Panc1 (cell line): ENCODE data around the gene MT1H.

Experiments used
- TF ChIP-seq, protein P1 (sequence below): fragments of 450-650 bp; IDR thresholded peaks from 2 replicates; pipeline ENCODE4 v1.5.1; 2017; ENCODE audit warnings: mild to moderate bottlenecking
- TF ChIP-seq, protein P2 (sequence below), 2 experiments: IDR thresholded peaks; 2 replicates each; pipeline ENCODE4 v1.6.1; 2011 to 2012; ENCODE audit warnings: low read depth in 2 of 2, control low read depth in 1 of 2, low read length in 1 of 2, mild to moderate bottlenecking in 1 of 2, moderate library complexity in 1 of 2; ENCODE audit not compliant: insufficient read depth in 1 of 2

DNA sequence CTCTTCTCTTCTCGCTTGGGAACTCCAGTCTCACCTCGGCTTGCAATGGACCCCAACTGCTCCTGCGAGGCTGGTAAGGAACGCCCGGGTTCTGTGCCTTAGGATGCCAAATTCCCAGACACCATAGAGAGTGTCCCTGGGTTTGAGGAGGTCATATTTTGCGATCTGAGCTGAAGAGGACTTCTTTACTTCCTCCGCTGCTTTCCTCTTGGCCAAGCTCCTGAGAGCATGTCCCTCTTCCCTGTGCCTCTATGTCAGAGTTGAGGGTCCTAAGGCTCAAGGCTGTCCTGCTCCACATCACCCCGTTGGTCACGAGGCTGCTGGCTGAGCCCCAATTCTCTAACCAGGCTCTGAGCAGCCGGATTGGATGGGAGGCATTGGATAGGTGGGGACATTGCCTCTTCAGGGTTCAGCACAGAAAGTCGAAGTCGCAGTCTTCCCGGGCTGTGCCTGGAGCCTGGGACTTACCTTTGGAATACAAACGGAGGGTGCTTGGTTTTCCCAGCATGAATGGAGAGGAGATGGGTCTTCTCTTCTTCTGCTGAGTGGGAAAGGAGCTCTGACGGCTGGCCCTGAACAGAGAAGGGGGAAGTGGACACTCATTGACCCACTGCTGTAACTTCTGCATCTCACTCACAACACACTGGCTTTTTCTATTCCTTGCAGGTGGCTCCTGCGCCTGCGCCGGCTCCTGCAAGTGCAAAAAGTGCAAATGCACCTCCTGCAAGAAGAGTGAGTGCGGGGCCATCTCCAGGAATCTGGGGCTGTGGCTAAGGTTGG lies 416 bp downstream of the MT1H start:
- TF ChIP-seq, protein P1, sequence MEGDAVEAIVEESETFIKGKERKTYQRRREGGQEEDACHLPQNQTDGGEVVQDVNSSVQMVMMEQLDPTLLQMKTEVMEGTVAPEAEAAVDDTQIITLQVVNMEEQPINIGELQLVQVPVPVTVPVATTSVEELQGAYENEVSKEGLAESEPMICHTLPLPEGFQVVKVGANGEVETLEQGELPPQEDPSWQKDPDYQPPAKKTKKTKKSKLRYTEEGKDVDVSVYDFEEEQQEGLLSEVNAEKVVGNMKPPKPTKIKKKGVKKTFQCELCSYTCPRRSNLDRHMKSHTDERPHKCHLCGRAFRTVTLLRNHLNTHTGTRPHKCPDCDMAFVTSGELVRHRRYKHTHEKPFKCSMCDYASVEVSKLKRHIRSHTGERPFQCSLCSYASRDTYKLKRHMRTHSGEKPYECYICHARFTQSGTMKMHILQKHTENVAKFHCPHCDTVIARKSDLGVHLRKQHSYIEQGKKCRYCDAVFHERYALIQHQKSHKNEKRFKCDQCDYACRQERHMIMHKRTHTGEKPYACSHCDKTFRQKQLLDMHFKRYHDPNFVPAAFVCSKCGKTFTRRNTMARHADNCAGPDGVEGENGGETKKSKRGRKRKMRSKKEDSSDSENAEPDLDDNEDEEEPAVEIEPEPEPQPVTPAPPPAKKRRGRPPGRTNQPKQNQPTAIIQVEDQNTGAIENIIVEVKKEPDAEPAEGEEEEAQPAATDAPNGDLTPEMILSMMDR = no peak
- TF ChIP-seq, protein P2, sequence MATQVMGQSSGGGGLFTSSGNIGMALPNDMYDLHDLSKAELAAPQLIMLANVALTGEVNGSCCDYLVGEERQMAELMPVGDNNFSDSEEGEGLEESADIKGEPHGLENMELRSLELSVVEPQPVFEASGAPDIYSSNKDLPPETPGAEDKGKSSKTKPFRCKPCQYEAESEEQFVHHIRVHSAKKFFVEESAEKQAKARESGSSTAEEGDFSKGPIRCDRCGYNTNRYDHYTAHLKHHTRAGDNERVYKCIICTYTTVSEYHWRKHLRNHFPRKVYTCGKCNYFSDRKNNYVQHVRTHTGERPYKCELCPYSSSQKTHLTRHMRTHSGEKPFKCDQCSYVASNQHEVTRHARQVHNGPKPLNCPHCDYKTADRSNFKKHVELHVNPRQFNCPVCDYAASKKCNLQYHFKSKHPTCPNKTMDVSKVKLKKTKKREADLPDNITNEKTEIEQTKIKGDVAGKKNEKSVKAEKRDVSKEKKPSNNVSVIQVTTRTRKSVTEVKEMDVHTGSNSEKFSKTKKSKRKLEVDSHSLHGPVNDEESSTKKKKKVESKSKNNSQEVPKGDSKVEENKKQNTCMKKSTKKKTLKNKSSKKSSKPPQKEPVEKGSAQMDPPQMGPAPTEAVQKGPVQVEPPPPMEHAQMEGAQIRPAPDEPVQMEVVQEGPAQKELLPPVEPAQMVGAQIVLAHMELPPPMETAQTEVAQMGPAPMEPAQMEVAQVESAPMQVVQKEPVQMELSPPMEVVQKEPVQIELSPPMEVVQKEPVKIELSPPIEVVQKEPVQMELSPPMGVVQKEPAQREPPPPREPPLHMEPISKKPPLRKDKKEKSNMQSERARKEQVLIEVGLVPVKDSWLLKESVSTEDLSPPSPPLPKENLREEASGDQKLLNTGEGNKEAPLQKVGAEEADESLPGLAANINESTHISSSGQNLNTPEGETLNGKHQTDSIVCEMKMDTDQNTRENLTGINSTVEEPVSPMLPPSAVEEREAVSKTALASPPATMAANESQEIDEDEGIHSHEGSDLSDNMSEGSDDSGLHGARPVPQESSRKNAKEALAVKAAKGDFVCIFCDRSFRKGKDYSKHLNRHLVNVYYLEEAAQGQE (IDR thresholded peaks at IDR 0.05; ENCODE audit: insufficient read depth in 1 of 2, low read depth in 2 of 2, low read length in 1 of 2) = no peak
